Keratinocyte (primary cell): ENCODE measurements around the gene HEMGN. TPM values are rescaled to one million over a fixed set of nuclear protein-coding genes. Genes with fewer than 3 reads are reported as not detected.

ENCODE experiments used
- DNase-seq: peaks from one replicate; pipeline ENCODE4 v3.0.0-alpha.2; 2011; ENCODE audit warnings: low read depth, missing footprints, low spot score
- FAIRE-seq: peaks from 2 replicates; lab custom pipeline; 2011; peaks lifted over from hg19 to GRCh38; lab: Jason Lieb, UNC
- H2AFZ ChIP-seq: 2 replicates; pipeline ENCODE4 v1.6.0; 2012; ENCODE audit warnings: low read length, control low read depth, inconsistent platforms; ENCODE audit not compliant: control insufficient read depth
- H3K27ac ChIP-seq: 2 replicates; pipeline ENCODE4 v1.5.1; 2011; ENCODE audit warnings: low read length; ENCODE audit not compliant: control insufficient read depth, insufficient read depth
- H3K27me3 ChIP-seq: 3 replicates; pipeline ENCODE4 v1.6.0; 2011; ENCODE audit warnings: low read length; ENCODE audit not compliant: control insufficient read depth, insufficient read depth; ENCODE audit errors: extremely low read depth
- H3K36me3 ChIP-seq, 2 experiments: 2 replicates in 1 of 2; 3 replicates in 1 of 2; pipeline ENCODE4 v1.5.1; 2011; ENCODE audit warnings: low read length in 2 of 2, mild to moderate bottlenecking in 1 of 2; ENCODE audit not compliant: control insufficient read depth in 2 of 2, insufficient read depth in 2 of 2; ENCODE audit errors: extremely low read depth in 1 of 2
- H3K4me1 ChIP-seq: 3 replicates; pipeline ENCODE4 v1.5.1; 2011; ENCODE audit warnings: low read length; ENCODE audit not compliant: control insufficient read depth, insufficient read depth; ENCODE audit errors: extremely low read depth
- H3K4me2 ChIP-seq: 3 replicates; pipeline ENCODE4 v1.6.0; 2011; ENCODE audit warnings: low read depth, low read length; ENCODE audit not compliant: control insufficient read depth, insufficient read depth; ENCODE audit errors: extremely low read depth
- H3K4me3 ChIP-seq, 3 experiments: fragments of 200-600 bp in 1 of 3; sonication (generic) in 1 of 3; 2 replicates in 2 of 3; 3 replicates in 1 of 3; pipeline ENCODE4 v1.5.1; 2011 to 2016; ENCODE audit warnings: low read length in 3 of 3, mild to moderate bottlenecking in 3 of 3, control low read depth in 2 of 3, inconsistent platforms in 1 of 3, low read depth in 1 of 3, mixed read lengths in 1 of 3, mixed run types in 1 of 3, moderate library complexity in 1 of 3; ENCODE audit not compliant: control insufficient read depth in 2 of 3, insufficient read depth in 2 of 3; ENCODE audit errors: extremely low read depth in 1 of 3
- H3K79me2 ChIP-seq: 2 replicates; pipeline ENCODE4 v1.6.0; 2012; ENCODE audit warnings: low read length; ENCODE audit not compliant: control insufficient read depth, insufficient read depth
- H3K9ac ChIP-seq: 3 replicates; pipeline ENCODE4 v1.6.0; 2011; ENCODE audit warnings: low read length; ENCODE audit not compliant: control insufficient read depth, insufficient read depth; ENCODE audit errors: extremely low read depth
- H3K9me1 ChIP-seq: 3 replicates; pipeline ENCODE4 v1.6.0; 2011; ENCODE audit warnings: low read length; ENCODE audit not compliant: control insufficient read depth, insufficient read depth; ENCODE audit errors: extremely low read depth
- H3K9me3 ChIP-seq: 2 replicates; pipeline ENCODE4 v1.5.1; 2012; ENCODE audit warnings: low read depth, low read length; ENCODE audit not compliant: control insufficient read depth
- H4K20me1 ChIP-seq: 3 replicates; pipeline ENCODE4 v1.6.0; 2011; ENCODE audit warnings: low read length; ENCODE audit not compliant: control insufficient read depth, insufficient read depth; ENCODE audit errors: extremely low read depth
- EZH2 ChIP-seq: IDR thresholded peaks from one replicate; pipeline ENCODE4 v1.6.1; 2012; ENCODE audit warnings: inconsistent platforms, mild to moderate bottlenecking, low read length, moderate library complexity
- dilution Hi-C: fragments of 300-500 bp; cut with MboI; formaldehyde crosslinking; loops from one replicate; pipeline ENCODE4 v1.7.0; 2020; ENCODE audit warnings: low sequenced_read_pairs; ENCODE audit not compliant: extremely low pct_ligation_motif_present
- polyA plus RNA-seq, 5 experiments: library from polyadenylated mRNA; depleted of rRNA in 3 of 5; stranded (reverse) in 3 of 5; stranded (forward) in 1 of 5; unstranded in 1 of 5; fragments of >200 nt; gene quantifications; 1 replicate in 1 of 5; 2 replicates in 3 of 5; 3 replicates in 1 of 5; pipeline versions ENCODE4 v1.2.1 to v1.2.3, GENCODE V29; 2011 to 2012; ENCODE audit warnings: missing spikeins in 2 of 5, low read depth in 1 of 5, low replicate concordance in 1 of 5
- TF ChIP-seq, protein P1 (sequence below), 3 experiments: IDR thresholded peaks in 1 of 3; conservative IDR thresholded peaks in 1 of 3; optimal IDR thresholded peaks in 1 of 3; 2 replicates in 2 of 3; 3 replicates in 1 of 3; pipeline versions ENCODE3 to v1.5.1; 2011; ENCODE audit warnings: low read length in 3 of 3, mild to moderate bottlenecking in 3 of 3, moderate library complexity in 2 of 3, control low read depth in 1 of 3, inconsistent platforms in 1 of 3; ENCODE audit not compliant: insufficient read depth in 2 of 3; ENCODE audit errors: extremely low read depth in 1 of 3

Gene HEMGN
- polyA plus RNA-seq, 1 donor (not counting 4 experiments of a cell fraction or from before 2014, with no cell fraction given), result not detected

GRCh38 chr9:97933297-97933998 is 4.5 kb downstream of the HEMGN start:
- Histone ChIP-seq H3K27me3 (peaks cover 13% of the 10 kb centered on the region), H3K36me3 (no peaks in the 10 kb centered on the region)
- no peak for FAIRE-seq

GRCh38 chr9:97930972-97931371 is 7.0 kb downstream of the HEMGN start:
- H3K9me1 ChIP-seq, result no peaks in the 10 kb centered on the region
- DNase-seq (no peak), FAIRE-seq (no peak)
- TF ChIP-seq, protein P1, sequence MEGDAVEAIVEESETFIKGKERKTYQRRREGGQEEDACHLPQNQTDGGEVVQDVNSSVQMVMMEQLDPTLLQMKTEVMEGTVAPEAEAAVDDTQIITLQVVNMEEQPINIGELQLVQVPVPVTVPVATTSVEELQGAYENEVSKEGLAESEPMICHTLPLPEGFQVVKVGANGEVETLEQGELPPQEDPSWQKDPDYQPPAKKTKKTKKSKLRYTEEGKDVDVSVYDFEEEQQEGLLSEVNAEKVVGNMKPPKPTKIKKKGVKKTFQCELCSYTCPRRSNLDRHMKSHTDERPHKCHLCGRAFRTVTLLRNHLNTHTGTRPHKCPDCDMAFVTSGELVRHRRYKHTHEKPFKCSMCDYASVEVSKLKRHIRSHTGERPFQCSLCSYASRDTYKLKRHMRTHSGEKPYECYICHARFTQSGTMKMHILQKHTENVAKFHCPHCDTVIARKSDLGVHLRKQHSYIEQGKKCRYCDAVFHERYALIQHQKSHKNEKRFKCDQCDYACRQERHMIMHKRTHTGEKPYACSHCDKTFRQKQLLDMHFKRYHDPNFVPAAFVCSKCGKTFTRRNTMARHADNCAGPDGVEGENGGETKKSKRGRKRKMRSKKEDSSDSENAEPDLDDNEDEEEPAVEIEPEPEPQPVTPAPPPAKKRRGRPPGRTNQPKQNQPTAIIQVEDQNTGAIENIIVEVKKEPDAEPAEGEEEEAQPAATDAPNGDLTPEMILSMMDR (optimal IDR thresholded peaks at IDR 0.05 in 1 of 3, IDR thresholded peaks at IDR 0.05 in 1 of 3, conservative IDR thresholded peaks at IDR 0.05 in 1 of 3; ENCODE audit: extremely low read depth in 1 of 3, insufficient read depth in 2 of 3, low read length in 3 of 3), result no peak
- TF ChIP-seq EZH2, result no peak
- no peak overlapping the region for H3K4me2 ChIP-seq
- no peaks in the 10 kb centered on the region for H3K79me2 ChIP-seq
- H3K4me1 ChIP-seq, result no peaks in the 10 kb centered on the region
- no peaks in the 10 kb centered on the region for H3K36me3 ChIP-seq
- no peaks in the 10 kb centered on the region for H4K20me1 ChIP-seq
- no peaks in the 10 kb centered on the region for H3K9me3 ChIP-seq
- no peak overlapping the region for H3K9ac ChIP-seq
- H3K27ac ChIP-seq, result no peak overlapping the region
- H2AFZ ChIP-seq, result no peak overlapping the region
- dilution Hi-C loops, result no loop called here
- no peak overlapping the region for H3K4me3 ChIP-seq
- H3K27me3 ChIP-seq, result peaks cover 13% of the 10 kb centered on the region

More at GRCh38 chr9:97933297-97933998, 4.5 kb downstream of the HEMGN start:
- TF ChIP-seq, protein P1 (optimal IDR thresholded peaks at IDR 0.05 in 1 of 3, IDR thresholded peaks at IDR 0.05 in 1 of 3, conservative IDR thresholded peaks at IDR 0.05 in 1 of 3; ENCODE audit: extremely low read depth in 1 of 3, insufficient read depth in 2 of 3, low read length in 3 of 3), result no peak
- TF ChIP-seq EZH2, result no peak
- Histone ChIP-seq H4K20me1 (peaks cover 2% of the 10 kb centered on the region), H3K9me3 (no peaks in the 10 kb centered on the region), H3K9ac (no peak overlapping the region), H3K27ac (no peak overlapping the region), H3K4me1 (no peaks in the 10 kb centered on the region), H2AFZ (no peak overlapping the region), H3K9me1 (no peaks in the 10 kb centered on the region), H3K4me3 (no peak overlapping the region), H3K4me2 (no peak overlapping the region), H3K79me2 (no peaks in the 10 kb centered on the region)
- dilution Hi-C loops, result no loop called here
- DNase-seq, result no peak
